Fibroblast of pulmonary artery (primary cell): ENCODE results near the gene SAPCD2.

ENCODE experiments used
- DNase-seq: peaks from one replicate; pipeline ENCODE4 v3.0.0-alpha.2; 2010; ENCODE audit warnings: low read depth
- H3K4me3 ChIP-seq: replicated peaks from 2 replicates; pipeline ENCODE4 v1.5.1; 2011; ENCODE audit warnings: low read depth, mild to moderate bottlenecking, control low read depth, low read length, moderate library complexity
- TF ChIP-seq, protein P1 (sequence below): IDR thresholded peaks from 2 replicates; pipeline ENCODE4 v1.5.1; 2011; ENCODE audit warnings: mild to moderate bottlenecking, control low read depth, low read length, inconsistent platforms; ENCODE audit errors: missing control alignments

Gene SAPCD2

DNA sequence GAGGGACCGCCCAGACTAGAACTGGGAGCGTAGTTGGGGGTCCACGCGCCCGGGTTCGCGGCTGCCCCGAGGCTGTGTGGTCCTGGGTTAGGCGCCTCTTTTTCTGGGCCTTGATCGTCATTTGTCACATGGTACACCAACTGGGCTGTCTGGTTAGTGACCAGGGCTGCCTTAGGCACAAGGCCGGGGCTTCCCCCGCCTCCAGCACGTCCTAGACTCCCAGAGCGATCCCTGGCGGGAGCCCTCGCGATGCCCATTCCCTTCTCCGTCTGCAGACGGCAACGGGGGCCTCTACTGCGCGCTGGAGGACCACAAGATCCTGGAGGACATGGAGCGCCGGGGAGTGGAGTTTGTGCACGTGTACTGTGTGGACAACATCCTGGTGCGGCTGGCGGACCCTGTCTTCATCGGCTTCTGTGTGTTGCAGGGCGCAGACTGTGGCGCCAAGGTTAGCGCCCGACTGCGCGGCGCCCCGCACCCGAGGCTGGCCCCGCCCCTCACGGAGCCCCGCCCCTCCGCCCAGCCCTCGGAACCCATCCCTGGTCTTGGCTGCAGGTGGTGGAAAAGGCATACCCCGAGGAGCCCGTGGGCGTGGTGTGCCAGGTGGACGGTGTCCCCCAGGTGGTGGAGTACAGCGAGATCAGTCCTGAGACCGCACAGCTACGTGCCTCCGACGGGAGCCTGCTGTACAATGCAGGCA is 8.5 kb upstream of the SAPCD2 start:
- TF ChIP-seq, protein P1, sequence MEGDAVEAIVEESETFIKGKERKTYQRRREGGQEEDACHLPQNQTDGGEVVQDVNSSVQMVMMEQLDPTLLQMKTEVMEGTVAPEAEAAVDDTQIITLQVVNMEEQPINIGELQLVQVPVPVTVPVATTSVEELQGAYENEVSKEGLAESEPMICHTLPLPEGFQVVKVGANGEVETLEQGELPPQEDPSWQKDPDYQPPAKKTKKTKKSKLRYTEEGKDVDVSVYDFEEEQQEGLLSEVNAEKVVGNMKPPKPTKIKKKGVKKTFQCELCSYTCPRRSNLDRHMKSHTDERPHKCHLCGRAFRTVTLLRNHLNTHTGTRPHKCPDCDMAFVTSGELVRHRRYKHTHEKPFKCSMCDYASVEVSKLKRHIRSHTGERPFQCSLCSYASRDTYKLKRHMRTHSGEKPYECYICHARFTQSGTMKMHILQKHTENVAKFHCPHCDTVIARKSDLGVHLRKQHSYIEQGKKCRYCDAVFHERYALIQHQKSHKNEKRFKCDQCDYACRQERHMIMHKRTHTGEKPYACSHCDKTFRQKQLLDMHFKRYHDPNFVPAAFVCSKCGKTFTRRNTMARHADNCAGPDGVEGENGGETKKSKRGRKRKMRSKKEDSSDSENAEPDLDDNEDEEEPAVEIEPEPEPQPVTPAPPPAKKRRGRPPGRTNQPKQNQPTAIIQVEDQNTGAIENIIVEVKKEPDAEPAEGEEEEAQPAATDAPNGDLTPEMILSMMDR = no peak
- DNase-seq = no peak
- peak overlapping the region; percentile 72 for H3K4me3 ChIP-seq

DNA sequence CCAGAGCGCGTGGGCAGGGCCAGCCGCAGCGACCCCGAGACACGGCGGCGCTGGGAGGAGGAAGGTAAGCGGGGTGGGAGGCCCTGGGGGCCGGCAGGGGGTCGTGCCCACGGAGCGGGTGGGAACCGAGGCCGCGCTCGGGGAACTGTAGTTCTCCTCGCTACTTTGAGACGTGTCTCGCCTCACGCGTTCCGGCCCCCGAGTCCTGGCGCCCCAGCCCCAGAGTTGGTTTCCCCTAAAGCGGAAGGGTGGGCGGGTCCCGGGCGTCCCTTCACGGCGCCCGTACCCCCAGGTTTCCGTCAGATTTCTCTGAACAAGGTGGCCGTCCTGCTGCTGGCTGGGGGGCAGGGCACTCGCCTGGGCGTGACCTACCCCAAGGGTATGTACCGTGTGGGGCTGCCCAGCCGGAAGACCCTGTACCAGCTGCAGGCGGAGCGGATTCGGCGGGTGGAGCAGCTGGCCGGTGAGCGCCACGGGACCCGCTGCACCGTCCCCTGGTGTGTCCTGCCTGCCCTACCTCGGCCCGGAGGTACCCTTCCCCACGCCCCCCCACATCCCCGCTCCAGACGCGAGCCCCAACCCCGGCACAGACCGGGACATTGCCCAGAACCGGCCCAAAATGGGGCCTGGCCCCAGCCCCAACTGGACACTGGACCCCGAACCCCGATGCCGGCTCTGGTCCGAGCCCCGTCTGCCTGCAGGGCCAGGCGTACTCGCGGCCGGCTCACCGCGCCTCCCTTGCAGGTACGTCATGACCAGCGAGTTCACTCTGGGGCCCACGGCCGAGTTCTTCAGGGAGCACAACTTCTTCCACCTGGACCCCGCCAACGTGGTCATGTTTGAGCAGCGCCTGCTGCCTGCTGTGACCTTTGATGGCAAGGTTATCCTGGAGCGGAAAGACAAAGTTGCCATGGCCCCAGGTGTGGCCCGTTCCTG is 7.7 kb upstream of the SAPCD2 start:
- TF ChIP-seq, protein P1 = no peak
- peak overlapping the region; percentile 72 for H3K4me3 ChIP-seq
- DNase-seq = no peak

DNA sequence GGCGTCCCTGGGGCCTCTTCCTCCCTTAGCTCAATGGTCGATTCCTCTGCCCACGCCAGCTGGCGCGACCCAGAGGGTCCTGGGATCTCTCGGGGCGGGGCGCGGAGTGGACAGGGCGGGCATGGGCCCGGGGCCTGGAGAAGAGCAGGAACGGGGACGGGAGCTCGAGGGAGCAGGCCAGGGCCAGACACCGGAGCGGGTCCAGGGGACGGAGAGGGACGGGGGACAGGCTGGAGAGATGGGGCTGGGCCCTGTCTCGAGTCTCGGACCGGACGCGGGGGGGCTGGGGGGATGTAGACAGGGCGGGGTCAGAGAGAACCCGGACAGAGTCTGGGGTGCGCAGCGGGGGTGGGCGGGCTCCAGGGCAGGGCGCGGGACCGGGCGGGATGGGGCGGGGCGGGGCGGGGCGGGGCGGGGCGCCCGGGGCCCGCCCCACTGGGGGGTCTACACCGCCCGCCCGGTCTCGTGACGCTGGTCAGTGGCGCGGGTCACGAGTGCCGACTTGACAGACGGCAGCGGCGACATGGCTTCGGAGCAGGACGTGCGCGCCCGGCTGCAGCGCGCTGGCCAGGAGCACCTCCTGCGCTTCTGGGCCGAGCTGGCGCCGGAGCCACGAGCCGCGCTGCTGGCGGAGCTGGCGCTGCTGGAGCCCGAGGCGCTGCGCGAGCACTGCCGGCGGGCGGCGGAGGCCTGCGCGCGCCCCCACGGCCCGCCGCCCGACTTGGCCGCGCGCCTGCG is 6.8 kb upstream of the SAPCD2 start, which contains the start of gene UAP1L1:
Gene UAP1L1 (plus strand): TSS at position 508 of the 738 bp plus-strand sequence. CDS start 16 bp downstream, at position 524.
- H3K4me3 ChIP-seq = peak within 1 kb of the TSS; percentile 72
- peak; percentile 58 for DNase-seq
- TF ChIP-seq, protein P1 = no peak

DNA sequence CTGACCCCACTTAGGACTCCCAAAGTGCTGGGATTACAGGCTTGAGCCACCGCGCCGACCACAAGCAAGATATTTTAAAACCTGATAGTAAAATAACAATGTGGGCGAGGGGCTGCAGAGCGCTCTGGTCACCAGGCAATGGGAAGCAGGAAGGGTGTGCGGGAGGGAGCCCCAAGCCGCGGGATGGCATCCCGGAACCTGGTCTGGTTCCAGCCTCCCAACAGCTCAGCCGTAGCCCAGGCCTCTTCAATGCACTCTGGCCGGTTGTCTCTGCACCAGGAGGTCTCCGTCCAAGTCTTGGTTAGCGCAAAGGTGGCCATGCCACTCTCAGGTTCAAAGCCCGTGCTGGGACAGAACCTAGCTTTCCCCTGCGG is 6.3 kb upstream of the SAPCD2 start:
- H3K4me3 ChIP-seq = peak overlapping the region; percentile 30
- TF ChIP-seq, protein P1 = no peak
- no peak for DNase-seq

DNA sequence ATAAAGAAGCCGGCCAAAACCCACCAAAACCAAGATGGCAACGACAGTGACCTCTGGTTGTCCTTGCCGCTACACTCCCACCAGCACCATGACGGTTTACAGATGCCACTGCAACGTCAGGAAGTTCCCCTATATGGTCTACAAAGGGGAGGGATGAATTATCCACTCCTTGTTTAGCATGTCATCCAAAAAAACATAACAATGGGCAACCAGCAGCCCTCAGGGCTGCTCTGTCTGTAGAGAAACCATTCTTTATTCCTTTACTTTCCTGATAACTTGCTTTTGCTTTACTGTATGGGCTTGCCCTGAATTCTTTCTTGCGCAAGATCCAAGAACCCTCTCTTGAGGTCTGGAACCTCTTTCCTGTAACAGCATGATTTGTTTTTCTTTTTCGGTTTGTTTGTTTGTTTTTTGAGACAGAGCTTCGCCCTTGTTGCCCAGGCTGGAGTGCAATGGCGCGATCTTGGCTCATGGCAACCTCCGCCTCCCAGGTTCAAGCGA is 5.0 kb upstream of the SAPCD2 start:
- TF ChIP-seq, protein P1 = no peak
- no peak overlapping the region for H3K4me3 ChIP-seq
- no peak for DNase-seq

DNA sequence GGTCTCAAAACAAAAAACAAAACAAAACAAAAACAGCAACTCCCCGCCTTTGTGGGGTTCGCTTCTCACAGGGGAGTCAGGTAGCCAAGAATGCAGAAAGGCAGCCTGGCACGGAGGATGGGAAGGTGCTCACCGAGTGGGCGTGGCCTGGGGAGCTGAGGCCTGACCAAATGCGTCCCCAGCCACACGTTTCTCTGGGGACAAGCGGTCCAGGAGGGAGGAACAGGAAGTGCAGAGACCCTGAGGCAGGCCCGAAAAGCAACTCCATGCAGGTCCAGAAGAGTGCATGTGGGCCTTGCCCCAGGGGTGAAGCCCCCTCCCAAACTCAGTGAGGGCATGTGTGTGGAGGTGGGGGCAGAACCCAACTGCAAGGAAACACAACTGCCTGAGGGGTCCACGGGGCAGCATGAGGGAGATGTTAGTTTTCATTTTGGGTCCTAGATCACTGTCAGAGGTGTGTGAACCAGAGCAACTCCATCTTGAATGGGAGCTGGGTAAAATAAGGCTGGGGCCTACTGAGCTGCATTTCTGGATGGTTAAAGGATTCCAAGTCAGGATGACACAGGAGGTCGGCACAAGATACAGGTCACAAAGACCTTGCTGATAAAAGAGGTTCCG is 4.4 kb upstream of the SAPCD2 start:
- DNase-seq = no peak
- TF ChIP-seq, protein P1 = no peak
- H3K4me3 ChIP-seq = no peak overlapping the region
